Transverse colon (tissue), 4 donors: Measurements from ENCODE around the gene SERTAD1.

Experiments
- EP300 ChIP-seq: sonication (generic); formaldehyde crosslinking; IDR thresholded peaks from one replicate; pipeline ENCODE4 v1.6.1; 2017; ENCODE audit warnings: antibody characterized with exemption, low read depth
- POLR2A ChIP-seq: fragments of 450-650 bp; IDR thresholded peaks from one replicate; pipeline ENCODE4 v1.6.1; 2016; ENCODE audit warnings: antibody characterized with exemption, mild to moderate bottlenecking, moderate library complexity
- POLR2AphosphoS5 ChIP-seq, 3 donors: sonication (generic); formaldehyde crosslinking; IDR thresholded peaks; one replicate each; pipeline ENCODE4 v1.6.1; 2016; ENCODE audit warnings: antibody characterized with exemption in 3 of 3
- TF ChIP-seq, protein P1 (sequence below), 5 experiments: fragments of 200-600 bp in 3 of 5; fragments of 450-650 bp in 2 of 5; sonication (generic) in 3 of 5; IDR thresholded peaks; 1 replicate in 2 of 5; 2 replicates in 3 of 5; pipeline ENCODE4 v1.5.1; 2016 to 2017; ENCODE audit warnings: antibody characterized with exemption in 5 of 5, inconsistent platforms in 3 of 5, mild to moderate bottlenecking in 2 of 5, moderate library complexity in 1 of 5

DNA sequence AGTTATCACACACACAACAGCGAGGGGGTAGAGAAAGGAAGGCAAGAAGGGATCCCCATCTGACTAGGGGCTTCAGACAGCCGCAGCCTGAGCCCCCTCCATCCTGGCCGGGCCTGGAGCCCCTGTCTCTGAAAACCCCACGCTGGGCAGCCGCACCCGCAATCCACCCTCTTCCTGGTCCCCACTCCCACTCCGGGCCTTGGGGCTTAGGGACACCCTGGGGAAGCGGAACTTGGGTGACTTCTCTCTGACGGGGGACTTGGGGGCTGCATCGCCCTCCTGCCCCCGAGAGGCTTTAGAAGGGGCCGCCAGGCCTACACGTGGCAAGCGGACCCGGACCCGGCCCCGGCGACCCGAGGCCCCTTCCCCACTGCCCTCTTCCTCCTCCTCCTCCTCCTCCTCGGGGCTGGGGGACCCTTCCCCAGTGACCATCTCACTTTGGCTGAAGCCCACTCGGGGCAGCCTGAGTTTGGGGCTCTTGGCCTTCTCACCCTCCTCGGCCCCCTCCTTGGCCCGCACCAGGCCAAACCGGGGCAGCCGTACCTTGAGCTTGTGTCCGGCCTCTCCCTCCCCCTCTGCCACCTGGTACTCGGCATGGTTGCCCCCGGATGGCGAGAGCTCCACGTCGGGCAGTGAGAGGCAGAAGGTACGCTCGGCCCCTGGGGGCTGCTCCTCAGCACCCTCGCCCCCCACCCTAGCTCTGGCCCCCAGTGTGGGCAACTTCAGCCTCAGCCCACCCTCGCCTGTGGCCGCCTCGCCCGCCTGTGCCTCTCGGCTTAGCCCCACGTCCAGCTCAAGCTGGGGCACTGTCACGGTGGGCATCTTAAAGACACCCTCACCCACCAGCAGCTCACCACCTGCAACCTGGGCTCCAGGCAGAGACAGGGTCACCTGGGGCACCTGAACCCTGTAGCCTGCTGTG lies 31.6 kb downstream of the SERTAD1 start:
- TF ChIP-seq, protein P1, sequence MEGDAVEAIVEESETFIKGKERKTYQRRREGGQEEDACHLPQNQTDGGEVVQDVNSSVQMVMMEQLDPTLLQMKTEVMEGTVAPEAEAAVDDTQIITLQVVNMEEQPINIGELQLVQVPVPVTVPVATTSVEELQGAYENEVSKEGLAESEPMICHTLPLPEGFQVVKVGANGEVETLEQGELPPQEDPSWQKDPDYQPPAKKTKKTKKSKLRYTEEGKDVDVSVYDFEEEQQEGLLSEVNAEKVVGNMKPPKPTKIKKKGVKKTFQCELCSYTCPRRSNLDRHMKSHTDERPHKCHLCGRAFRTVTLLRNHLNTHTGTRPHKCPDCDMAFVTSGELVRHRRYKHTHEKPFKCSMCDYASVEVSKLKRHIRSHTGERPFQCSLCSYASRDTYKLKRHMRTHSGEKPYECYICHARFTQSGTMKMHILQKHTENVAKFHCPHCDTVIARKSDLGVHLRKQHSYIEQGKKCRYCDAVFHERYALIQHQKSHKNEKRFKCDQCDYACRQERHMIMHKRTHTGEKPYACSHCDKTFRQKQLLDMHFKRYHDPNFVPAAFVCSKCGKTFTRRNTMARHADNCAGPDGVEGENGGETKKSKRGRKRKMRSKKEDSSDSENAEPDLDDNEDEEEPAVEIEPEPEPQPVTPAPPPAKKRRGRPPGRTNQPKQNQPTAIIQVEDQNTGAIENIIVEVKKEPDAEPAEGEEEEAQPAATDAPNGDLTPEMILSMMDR (IDR thresholded peaks at IDR 0.05), result no peak
- no peak for TF ChIP-seq POLR2AphosphoS5 (IDR thresholded peaks at IDR 0.05)
- TF ChIP-seq POLR2A, result no peak
- no peak for TF ChIP-seq EP300
